Measurements from ENCODE around the gene GTPBP10.

DNA sequence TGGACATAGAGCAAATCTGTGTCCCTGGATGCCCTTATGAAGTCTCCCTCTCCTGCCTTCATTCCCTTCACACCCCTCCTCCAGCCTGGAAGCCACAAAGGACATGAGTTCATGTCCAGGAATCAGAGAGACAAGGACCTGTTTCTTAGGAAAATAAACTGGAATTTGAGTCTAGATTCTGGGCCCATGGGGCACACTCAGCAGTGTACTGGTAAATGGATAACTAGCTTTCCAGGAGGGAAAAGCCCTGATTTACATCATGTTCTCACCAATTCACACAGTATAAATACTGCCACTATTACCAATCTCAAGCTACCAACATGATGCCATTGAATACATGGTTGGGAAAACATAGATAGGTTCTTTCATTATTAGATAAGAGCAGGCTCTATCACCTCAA, 35.3 kb upstream of the GTPBP10 start:
- TF ChIP-seq, protein P1, sequence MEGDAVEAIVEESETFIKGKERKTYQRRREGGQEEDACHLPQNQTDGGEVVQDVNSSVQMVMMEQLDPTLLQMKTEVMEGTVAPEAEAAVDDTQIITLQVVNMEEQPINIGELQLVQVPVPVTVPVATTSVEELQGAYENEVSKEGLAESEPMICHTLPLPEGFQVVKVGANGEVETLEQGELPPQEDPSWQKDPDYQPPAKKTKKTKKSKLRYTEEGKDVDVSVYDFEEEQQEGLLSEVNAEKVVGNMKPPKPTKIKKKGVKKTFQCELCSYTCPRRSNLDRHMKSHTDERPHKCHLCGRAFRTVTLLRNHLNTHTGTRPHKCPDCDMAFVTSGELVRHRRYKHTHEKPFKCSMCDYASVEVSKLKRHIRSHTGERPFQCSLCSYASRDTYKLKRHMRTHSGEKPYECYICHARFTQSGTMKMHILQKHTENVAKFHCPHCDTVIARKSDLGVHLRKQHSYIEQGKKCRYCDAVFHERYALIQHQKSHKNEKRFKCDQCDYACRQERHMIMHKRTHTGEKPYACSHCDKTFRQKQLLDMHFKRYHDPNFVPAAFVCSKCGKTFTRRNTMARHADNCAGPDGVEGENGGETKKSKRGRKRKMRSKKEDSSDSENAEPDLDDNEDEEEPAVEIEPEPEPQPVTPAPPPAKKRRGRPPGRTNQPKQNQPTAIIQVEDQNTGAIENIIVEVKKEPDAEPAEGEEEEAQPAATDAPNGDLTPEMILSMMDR (IDR thresholded peaks at IDR 0.05; ENCODE audit: poor library complexity), result no peak
- no peak for TF ChIP-seq EZH2 (IDR thresholded peaks at IDR 0.05; ENCODE audit: borderline replicate concordance)

All from hepatocyte (in vitro differentiated cells).